GM12878 (cell line): ENCODE data around the gene KRT79.

Source experiments
- KAT2A ChIP-seq: conservative IDR thresholded peaks from 2 replicates; pipeline ENCODE4 v1.6.1; 2011; ENCODE audit warnings: low read depth, low read length; ENCODE audit not compliant: control insufficient read depth
- POLR2A ChIP-seq: IDR thresholded peaks from 2 replicates; pipeline ENCODE4 v1.6.1; 2011; ENCODE audit warnings: low read depth, mild to moderate bottlenecking, low read length
- RB1 ChIP-seq: fragments of 450-650 bp; formaldehyde crosslinking; IDR thresholded peaks from 2 replicates; pipeline ENCODE4 v1.6.1; 2017; ENCODE audit warnings: mild to moderate bottlenecking, borderline replicate concordance
- RFX5 ChIP-seq: IDR thresholded peaks from 2 replicates; pipeline ENCODE4 v1.6.1; 2011; ENCODE audit warnings: low read depth, low read length, improper control_type of control experiment
- ZZZ3 ChIP-seq: IDR thresholded peaks from 2 replicates; pipeline ENCODE4 v1.6.1; 2011; ENCODE audit warnings: low read depth; ENCODE audit not compliant: control insufficient read depth, insufficient read length
- TF ChIP-seq, protein P1 (sequence below), 3 experiments: IDR thresholded peaks in 2 of 3; conservative IDR thresholded peaks in 1 of 3; 2 replicates each; pipeline ENCODE4 v1.5.1; 2011; ENCODE audit warnings: low read depth in 3 of 3, low read length in 3 of 3, mild to moderate bottlenecking in 3 of 3, control low read depth in 2 of 3, moderate library complexity in 2 of 3, inconsistent platforms in 1 of 3, mixed read lengths in 1 of 3; ENCODE audit not compliant: control insufficient read depth in 2 of 3, insufficient read depth in 1 of 3; ENCODE audit errors: extremely low read depth in 1 of 3

DNA sequence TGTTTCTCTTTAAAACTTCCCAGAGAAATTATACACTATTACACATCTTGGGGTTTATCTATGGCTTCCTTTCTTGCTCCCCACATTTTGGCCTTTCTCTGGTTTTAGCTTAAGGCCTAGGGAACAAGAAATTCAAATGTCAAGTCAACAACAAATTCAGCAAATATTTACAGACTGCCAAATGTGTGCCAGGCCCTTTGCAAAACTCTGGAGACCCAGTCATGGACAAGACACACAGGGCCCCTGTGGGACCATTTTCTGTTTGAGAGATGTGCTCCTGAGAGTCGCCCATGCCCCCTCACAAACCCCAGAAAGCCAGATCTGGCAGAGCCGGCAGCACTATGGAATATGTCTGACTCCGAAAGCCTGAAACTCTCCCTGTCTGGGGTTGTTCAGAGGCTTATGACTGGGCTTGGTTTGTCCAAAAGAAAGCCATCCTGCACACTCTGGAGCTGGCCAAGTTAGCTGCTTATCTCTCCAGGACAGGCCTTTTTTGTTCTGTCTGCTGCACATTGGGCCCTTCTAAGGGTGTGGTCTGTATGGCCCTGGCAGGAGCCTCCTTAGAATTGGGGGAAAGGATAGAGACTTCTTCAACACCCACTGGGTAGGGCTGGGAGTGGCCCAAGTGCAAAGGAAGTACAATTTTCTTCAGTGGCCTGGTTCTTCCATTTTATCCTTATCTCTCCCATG, 37.1 kb downstream of the KRT79 start:
- TF ChIP-seq KAT2A: no peak
- TF ChIP-seq RFX5: no peak
- TF ChIP-seq ZZZ3: no peak
- TF ChIP-seq POLR2A: no peak
- TF ChIP-seq RB1: no peak
- TF ChIP-seq, protein P1, sequence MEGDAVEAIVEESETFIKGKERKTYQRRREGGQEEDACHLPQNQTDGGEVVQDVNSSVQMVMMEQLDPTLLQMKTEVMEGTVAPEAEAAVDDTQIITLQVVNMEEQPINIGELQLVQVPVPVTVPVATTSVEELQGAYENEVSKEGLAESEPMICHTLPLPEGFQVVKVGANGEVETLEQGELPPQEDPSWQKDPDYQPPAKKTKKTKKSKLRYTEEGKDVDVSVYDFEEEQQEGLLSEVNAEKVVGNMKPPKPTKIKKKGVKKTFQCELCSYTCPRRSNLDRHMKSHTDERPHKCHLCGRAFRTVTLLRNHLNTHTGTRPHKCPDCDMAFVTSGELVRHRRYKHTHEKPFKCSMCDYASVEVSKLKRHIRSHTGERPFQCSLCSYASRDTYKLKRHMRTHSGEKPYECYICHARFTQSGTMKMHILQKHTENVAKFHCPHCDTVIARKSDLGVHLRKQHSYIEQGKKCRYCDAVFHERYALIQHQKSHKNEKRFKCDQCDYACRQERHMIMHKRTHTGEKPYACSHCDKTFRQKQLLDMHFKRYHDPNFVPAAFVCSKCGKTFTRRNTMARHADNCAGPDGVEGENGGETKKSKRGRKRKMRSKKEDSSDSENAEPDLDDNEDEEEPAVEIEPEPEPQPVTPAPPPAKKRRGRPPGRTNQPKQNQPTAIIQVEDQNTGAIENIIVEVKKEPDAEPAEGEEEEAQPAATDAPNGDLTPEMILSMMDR (IDR thresholded peaks at IDR 0.05 in 2 of 3, conservative IDR thresholded peaks at IDR 0.05 in 1 of 3; ENCODE audit: control insufficient read depth in 2 of 3, extremely low read depth in 1 of 3, insufficient read depth in 1 of 3, low read depth in 3 of 3, low read length in 3 of 3): no peak
